Measurements from ENCODE around the gene BCL11B.

Gene BCL11B

GRCh38 chr14:99134516-99135046 lies 137.4 kb downstream of the BCL11B start:
- H3K4me1 ChIP-seq (ENCODE audit: control insufficient read depth, insufficient read depth, low read length), result peaks cover 5% of the 10 kb centered on the region
- H3K27me3 ChIP-seq (ENCODE audit: control insufficient read depth, insufficient read depth, low read length), result no peaks in the 10 kb centered on the region
- H3K9me3 ChIP-seq (ENCODE audit: control insufficient read depth, insufficient read depth, low read length), result no peaks in the 10 kb centered on the region
- no peak overlapping the region for H3K4me3 ChIP-seq (ENCODE audit: low read depth, low read length)
- no peaks in the 10 kb centered on the region for H3K36me3 ChIP-seq (ENCODE audit: control insufficient read depth, insufficient read depth, low read length)
- H3K9ac ChIP-seq (ENCODE audit: low read depth, low read length), result no peak overlapping the region

- no peak overlapping the region for H3K9ac ChIP-seq (ENCODE audit: low read depth, low read length)
- peaks cover 5% of the 10 kb centered on the region for H3K4me1 ChIP-seq (ENCODE audit: control insufficient read depth, insufficient read depth, low read length)
- no peaks in the 10 kb centered on the region for H3K9me3 ChIP-seq (ENCODE audit: control insufficient read depth, insufficient read depth, low read length)
- no peaks in the 10 kb centered on the region for H3K27me3 ChIP-seq (ENCODE audit: control insufficient read depth, insufficient read depth, low read length)
- no peak overlapping the region for H3K4me3 ChIP-seq (ENCODE audit: low read depth, low read length)
- H3K36me3 ChIP-seq (ENCODE audit: control insufficient read depth, insufficient read depth, low read length), result no peaks in the 10 kb centered on the region
These were observed 138.1 kb downstream of the BCL11B start for GRCh38 chr14:99133636-99134515.

- Histone ChIP-seq H3K27me3 (ENCODE audit: control insufficient read depth, insufficient read depth, low read length) (no peaks in the 10 kb centered on the region), H3K4me3 (ENCODE audit: low read depth, low read length) (no peak overlapping the region), H3K4me1 (ENCODE audit: control insufficient read depth, insufficient read depth, low read length) (peaks cover 5% of the 10 kb centered on the region), H3K9me3 (ENCODE audit: control insufficient read depth, insufficient read depth, low read length) (no peaks in the 10 kb centered on the region), H3K9ac (ENCODE audit: low read depth, low read length) (no peak overlapping the region), H3K36me3 (ENCODE audit: control insufficient read depth, insufficient read depth, low read length) (no peaks in the 10 kb centered on the region)
These were observed 139.0 kb downstream of the BCL11B start for GRCh38 chr14:99132821-99133635.

- no peaks in the 10 kb centered on the region for H3K27me3 ChIP-seq (ENCODE audit: control insufficient read depth, insufficient read depth, low read length)
- no peaks in the 10 kb centered on the region for H3K36me3 ChIP-seq (ENCODE audit: control insufficient read depth, insufficient read depth, low read length)
These were observed 140.2 kb downstream of the BCL11B start for GRCh38 chr14:99131632-99132271.

GRCh38 chr14:99129998-99130397 lies 142.0 kb downstream of the BCL11B start:
- Histone ChIP-seq H3K36me3 (ENCODE audit: control insufficient read depth, insufficient read depth, low read length) (no peaks in the 10 kb centered on the region), H3K9me3 (ENCODE audit: control insufficient read depth, insufficient read depth, low read length) (no peaks in the 10 kb centered on the region), H3K4me3 (ENCODE audit: low read depth, low read length) (no peak overlapping the region)

More at GRCh38 chr14:99131632-99132271, 140.2 kb downstream of the BCL11B start:
- Histone ChIP-seq H3K4me1 (ENCODE audit: control insufficient read depth, insufficient read depth, low read length) (peaks cover 5% of the 10 kb centered on the region), H3K9ac (ENCODE audit: low read depth, low read length) (no peak overlapping the region), H3K9me3 (ENCODE audit: control insufficient read depth, insufficient read depth, low read length) (no peaks in the 10 kb centered on the region), H3K4me3 (ENCODE audit: low read depth, low read length) (no peak overlapping the region)

GRCh38 chr14:99129211-99129696 lies 142.7 kb downstream of the BCL11B start:
- Histone ChIP-seq H3K27me3 (ENCODE audit: control insufficient read depth, insufficient read depth, low read length) (no peaks in the 10 kb centered on the region), H3K36me3 (ENCODE audit: control insufficient read depth, insufficient read depth, low read length) (no peaks in the 10 kb centered on the region), H3K4me1 (ENCODE audit: control insufficient read depth, insufficient read depth, low read length) (peaks cover 5% of the 10 kb centered on the region), H3K4me3 (ENCODE audit: low read depth, low read length) (no peak overlapping the region), H3K9me3 (ENCODE audit: control insufficient read depth, insufficient read depth, low read length) (no peaks in the 10 kb centered on the region), H3K9ac (ENCODE audit: low read depth, low read length) (no peak overlapping the region)

More at GRCh38 chr14:99129998-99130397, 142.0 kb downstream of the BCL11B start:
- no peaks in the 10 kb centered on the region for H3K27me3 ChIP-seq (ENCODE audit: control insufficient read depth, insufficient read depth, low read length)
- H3K4me1 ChIP-seq (ENCODE audit: control insufficient read depth, insufficient read depth, low read length), result peaks cover 5% of the 10 kb centered on the region
- H3K9ac ChIP-seq (ENCODE audit: low read depth, low read length), result no peak overlapping the region

- no peaks in the 10 kb centered on the region for H3K27me3 ChIP-seq (ENCODE audit: control insufficient read depth, insufficient read depth, low read length)
- no peak overlapping the region for H3K4me3 ChIP-seq (ENCODE audit: low read depth, low read length)
- peaks cover under 1% of the 10 kb centered on the region for H3K4me1 ChIP-seq (ENCODE audit: control insufficient read depth, insufficient read depth, low read length)
- no peaks in the 10 kb centered on the region for H3K36me3 ChIP-seq (ENCODE audit: control insufficient read depth, insufficient read depth, low read length)
- H3K9ac ChIP-seq (ENCODE audit: low read depth, low read length), result no peak overlapping the region
- H3K9me3 ChIP-seq (ENCODE audit: control insufficient read depth, insufficient read depth, low read length), result no peaks in the 10 kb centered on the region
These were observed 143.8 kb downstream of the BCL11B start for GRCh38 chr14:99128185-99128584.

GRCh38 chr14:99127651-99128167 lies 144.3 kb downstream of the BCL11B start:
- Histone ChIP-seq H3K4me3 (ENCODE audit: low read depth, low read length) (no peak overlapping the region), H3K27me3 (ENCODE audit: control insufficient read depth, insufficient read depth, low read length) (no peaks in the 10 kb centered on the region), H3K9ac (ENCODE audit: low read depth, low read length) (no peak overlapping the region)

GRCh38 chr14:99125616-99126431 lies 146.2 kb downstream of the BCL11B start:
- Histone ChIP-seq H3K9me3 (ENCODE audit: control insufficient read depth, insufficient read depth, low read length) (no peaks in the 10 kb centered on the region), H3K4me1 (ENCODE audit: control insufficient read depth, insufficient read depth, low read length) (no peaks in the 10 kb centered on the region), H3K36me3 (ENCODE audit: control insufficient read depth, insufficient read depth, low read length) (no peaks in the 10 kb centered on the region), H3K9ac (ENCODE audit: low read depth, low read length) (no peak overlapping the region), H3K27me3 (ENCODE audit: control insufficient read depth, insufficient read depth, low read length) (no peaks in the 10 kb centered on the region), H3K4me3 (ENCODE audit: low read depth, low read length) (no peak overlapping the region)

More at GRCh38 chr14:99127651-99128167, 144.3 kb downstream of the BCL11B start:
- Histone ChIP-seq H3K36me3 (ENCODE audit: control insufficient read depth, insufficient read depth, low read length) (no peaks in the 10 kb centered on the region), H3K4me1 (ENCODE audit: control insufficient read depth, insufficient read depth, low read length) (no peaks in the 10 kb centered on the region), H3K9me3 (ENCODE audit: control insufficient read depth, insufficient read depth, low read length) (no peaks in the 10 kb centered on the region)

GRCh38 chr14:99125113-99125512 lies 146.9 kb downstream of the BCL11B start:
- no peaks in the 10 kb centered on the region for H3K9me3 ChIP-seq (ENCODE audit: control insufficient read depth, insufficient read depth, low read length)
- no peaks in the 10 kb centered on the region for H3K36me3 ChIP-seq (ENCODE audit: control insufficient read depth, insufficient read depth, low read length)
- no peaks in the 10 kb centered on the region for H3K4me1 ChIP-seq (ENCODE audit: control insufficient read depth, insufficient read depth, low read length)
- no peak overlapping the region for H3K4me3 ChIP-seq (ENCODE audit: low read depth, low read length)
- H3K27me3 ChIP-seq (ENCODE audit: control insufficient read depth, insufficient read depth, low read length), result no peaks in the 10 kb centered on the region
- H3K9ac ChIP-seq (ENCODE audit: low read depth, low read length), result no peak overlapping the region
